C4-2B (cell line): ENCODE data around the gene TIMM44.

Experiments used
- H3K27ac ChIP-seq: fragments of 450-650 bp; 2 replicates; pipeline ENCODE4 v1.5.1; 2017
- CTCF ChIP-seq: fragments of 450-650 bp; conservative IDR thresholded peaks from 2 replicates; pipeline ENCODE4 v1.5.1; 2017; ENCODE audit warnings: mild to moderate bottlenecking
- ZFX ChIP-seq: fragments of 450-650 bp; IDR thresholded peaks from 2 replicates; pipeline ENCODE4 v1.6.1; 2017

The TIMM44 gene

GRCh38 chr19:7888826-7889217, 54.6 kb downstream of the TIMM44 start:
- H3K27ac ChIP-seq: peak overlapping the region; percentile 71
- TF ChIP-seq ZFX (no peak), CTCF (no peak)

- peak within 1 kb of the TSS; percentile 71 for H3K27ac ChIP-seq
- TF ChIP-seq ZFX (peak; percentile 79; the same call in 1 of the 2 replicates), CTCF (no peak)
Measured at GRCh38 chr19:7888145-7888825, 55.2 kb downstream of the TIMM44 start, which contains the start of gene LRRC8E. Gene LRRC8E (plus strand): TSS chr19:7888510. CDS start chr19:7895604, 7,094 bp downstream.

- peak overlapping the region; percentile 71 for H3K27ac ChIP-seq
- no peak for TF ChIP-seq ZFX
- TF ChIP-seq CTCF: no peak
Measured at GRCh38 chr19:7887408-7888144, 55.9 kb downstream of the TIMM44 start.

GRCh38 chr19:7885818-7886217, 57.6 kb downstream of the TIMM44 start:
- H3K27ac ChIP-seq: no peak overlapping the region
- no peak for TF ChIP-seq CTCF
- no peak for TF ChIP-seq ZFX

- TF ChIP-seq CTCF (no peak), ZFX (no peak)
- H3K27ac ChIP-seq: no peak overlapping the region
Measured at GRCh38 chr19:7883796-7884570, 59.5 kb downstream of the TIMM44 start.

- H3K27ac ChIP-seq: no peak overlapping the region
- TF ChIP-seq ZFX (no peak), CTCF (no peak)
Measured at GRCh38 chr19:7883105-7883504, 60.4 kb downstream of the TIMM44 start.
